ENCODE data around the gene ASIC5.

ASIC5 gene

GRCh38 chr4:155889946-155890345, 23.9 kb upstream of the ASIC5 start:
- no peaks in the 10 kb centered on the region for H3K36me3 Mint-ChIP-seq (ENCODE audit: low read depth)
- H3K9me3 Mint-ChIP-seq = no peaks in the 10 kb centered on the region
- peaks cover 30% of the 10 kb centered on the region for H3K27me3 Mint-ChIP-seq
- no peak overlapping the region for H3K27ac Mint-ChIP-seq
- no peak for DNase-seq
- no peaks in the 10 kb centered on the region for H3K4me1 Mint-ChIP-seq (ENCODE audit: low read depth)
- no peak overlapping the region for H3K4me3 Mint-ChIP-seq

GRCh38 chr4:155889031-155889793, 23.1 kb upstream of the ASIC5 start:
- Mint-ChIP-seq H3K9me3 (no peaks in the 10 kb centered on the region), H3K4me3 (no peak overlapping the region), H3K36me3 (ENCODE audit: low read depth) (no peaks in the 10 kb centered on the region), H3K27me3 (peaks cover 30% of the 10 kb centered on the region), H3K4me1 (ENCODE audit: low read depth) (no peaks in the 10 kb centered on the region), H3K27ac (no peak overlapping the region)
- no peak for DNase-seq

GRCh38 chr4:155887847-155888570, 21.9 kb upstream of the ASIC5 start:
- H3K4me1 Mint-ChIP-seq (ENCODE audit: low read depth) = no peaks in the 10 kb centered on the region
- peaks cover 24% of the 10 kb centered on the region for H3K27me3 Mint-ChIP-seq
- H3K4me3 Mint-ChIP-seq = no peak overlapping the region
- H3K36me3 Mint-ChIP-seq (ENCODE audit: low read depth) = no peaks in the 10 kb centered on the region
- DNase-seq = no peak
- no peak overlapping the region for H3K27ac Mint-ChIP-seq
- no peaks in the 10 kb centered on the region for H3K9me3 Mint-ChIP-seq

- H3K9me3 Mint-ChIP-seq = no peaks in the 10 kb centered on the region
These were observed 21.0 kb upstream of the ASIC5 start for GRCh38 chr4:155887045-155887444.

GRCh38 chr4:155885666-155886065, 19.6 kb upstream of the ASIC5 start:
- Mint-ChIP-seq H3K27ac (no peak overlapping the region), H3K9me3 (no peaks in the 10 kb centered on the region), H3K4me1 (ENCODE audit: low read depth) (no peaks in the 10 kb centered on the region), H3K36me3 (ENCODE audit: low read depth) (no peaks in the 10 kb centered on the region), H3K4me3 (no peak overlapping the region), H3K27me3 (peaks cover 8% of the 10 kb centered on the region)
- no peak for DNase-seq

More at GRCh38 chr4:155887045-155887444, 21.0 kb upstream of the ASIC5 start:
- no peaks in the 10 kb centered on the region for H3K36me3 Mint-ChIP-seq (ENCODE audit: low read depth)
- no peak for DNase-seq
- peaks cover 19% of the 10 kb centered on the region for H3K27me3 Mint-ChIP-seq
- no peak overlapping the region for H3K27ac Mint-ChIP-seq
- no peaks in the 10 kb centered on the region for H3K4me1 Mint-ChIP-seq (ENCODE audit: low read depth)
- no peak overlapping the region for H3K4me3 Mint-ChIP-seq

GRCh38 chr4:155883895-155884294, 17.8 kb upstream of the ASIC5 start:
- H3K4me3 Mint-ChIP-seq = no peak overlapping the region
- no peak for DNase-seq
- no peaks in the 10 kb centered on the region for H3K9me3 Mint-ChIP-seq
- H3K27ac Mint-ChIP-seq = no peak overlapping the region
- no peaks in the 10 kb centered on the region for H3K36me3 Mint-ChIP-seq (ENCODE audit: low read depth)
- no peaks in the 10 kb centered on the region for H3K4me1 Mint-ChIP-seq (ENCODE audit: low read depth)
- H3K27me3 Mint-ChIP-seq = peaks cover 3% of the 10 kb centered on the region

GRCh38 chr4:155881555-155881954, 15.5 kb upstream of the ASIC5 start:
- H3K4me1 Mint-ChIP-seq (ENCODE audit: low read depth) = no peaks in the 10 kb centered on the region
- DNase-seq = no peak
- H3K27me3 Mint-ChIP-seq = peaks cover 3% of the 10 kb centered on the region
- no peaks in the 10 kb centered on the region for H3K9me3 Mint-ChIP-seq
- H3K36me3 Mint-ChIP-seq (ENCODE audit: low read depth) = no peaks in the 10 kb centered on the region
- no peak overlapping the region for H3K4me3 Mint-ChIP-seq
- H3K27ac Mint-ChIP-seq = no peak overlapping the region

GRCh38 chr4:155879767-155880166, 13.7 kb upstream of the ASIC5 start:
- H3K9me3 Mint-ChIP-seq = no peaks in the 10 kb centered on the region
- no peaks in the 10 kb centered on the region for H3K27me3 Mint-ChIP-seq
- DNase-seq = no peak
- no peak overlapping the region for H3K27ac Mint-ChIP-seq
- no peak overlapping the region for H3K4me3 Mint-ChIP-seq
- H3K36me3 Mint-ChIP-seq (ENCODE audit: low read depth) = no peaks in the 10 kb centered on the region
- no peaks in the 10 kb centered on the region for H3K4me1 Mint-ChIP-seq (ENCODE audit: low read depth)

- H3K36me3 Mint-ChIP-seq (ENCODE audit: low read depth) = no peaks in the 10 kb centered on the region
- H3K4me1 Mint-ChIP-seq (ENCODE audit: low read depth) = no peaks in the 10 kb centered on the region
- H3K9me3 Mint-ChIP-seq = peaks cover 2% of the 10 kb centered on the region
- no peak overlapping the region for H3K4me3 Mint-ChIP-seq
- DNase-seq = no peak
- H3K27me3 Mint-ChIP-seq = no peaks in the 10 kb centered on the region
- no peak overlapping the region for H3K27ac Mint-ChIP-seq
These were observed 12.5 kb upstream of the ASIC5 start for GRCh38 chr4:155878611-155879010.

GRCh38 chr4:155877971-155878370, 11.9 kb upstream of the ASIC5 start:
- Mint-ChIP-seq H3K36me3 (ENCODE audit: low read depth) (no peaks in the 10 kb centered on the region), H3K4me1 (ENCODE audit: low read depth) (no peaks in the 10 kb centered on the region), H3K27me3 (no peaks in the 10 kb centered on the region), H3K9me3 (peaks cover 2% of the 10 kb centered on the region), H3K27ac (no peak overlapping the region), H3K4me3 (no peak overlapping the region)
- DNase-seq = no peak

- H3K9me3 Mint-ChIP-seq = peaks cover 2% of the 10 kb centered on the region
- H3K27ac Mint-ChIP-seq = no peak overlapping the region
- no peak for DNase-seq
- H3K4me3 Mint-ChIP-seq = no peak overlapping the region
- H3K36me3 Mint-ChIP-seq (ENCODE audit: low read depth) = no peaks in the 10 kb centered on the region
- H3K4me1 Mint-ChIP-seq (ENCODE audit: low read depth) = no peaks in the 10 kb centered on the region
- H3K27me3 Mint-ChIP-seq = no peaks in the 10 kb centered on the region
These were observed 9.8 kb upstream of the ASIC5 start for GRCh38 chr4:155875878-155876277.

GRCh38 chr4:155855897-155856296, 10.2 kb downstream of the ASIC5 start:
- Mint-ChIP-seq H3K36me3 (ENCODE audit: low read depth) (no peaks in the 10 kb centered on the region), H3K27ac (no peak overlapping the region), H3K4me3 (no peak overlapping the region), H3K4me1 (ENCODE audit: low read depth) (no peaks in the 10 kb centered on the region), H3K27me3 (peaks cover 4% of the 10 kb centered on the region), H3K9me3 (no peaks in the 10 kb centered on the region)
- DNase-seq = no peak

GRCh38 chr4:155854582-155855226, 11.4 kb downstream of the ASIC5 start:
- no peak for DNase-seq

GRCh38 chr4:155853189-155853588, 12.9 kb downstream of the ASIC5 start:
- Mint-ChIP-seq H3K36me3 (ENCODE audit: low read depth) (no peaks in the 10 kb centered on the region), H3K4me1 (ENCODE audit: low read depth) (no peaks in the 10 kb centered on the region), H3K9me3 (no peaks in the 10 kb centered on the region), H3K27me3 (peaks cover 4% of the 10 kb centered on the region), H3K4me3 (no peak overlapping the region), H3K27ac (no peak overlapping the region)
- DNase-seq = no peak

More at GRCh38 chr4:155854582-155855226, 11.4 kb downstream of the ASIC5 start:
- Mint-ChIP-seq H3K4me1 (ENCODE audit: low read depth) (no peaks in the 10 kb centered on the region), H3K36me3 (ENCODE audit: low read depth) (no peaks in the 10 kb centered on the region), H3K27ac (no peak overlapping the region), H3K4me3 (no peak overlapping the region), H3K27me3 (peaks cover 4% of the 10 kb centered on the region), H3K9me3 (no peaks in the 10 kb centered on the region)

GRCh38 chr4:155849042-155849441, 17.0 kb downstream of the ASIC5 start:
- Mint-ChIP-seq H3K36me3 (ENCODE audit: low read depth) (no peaks in the 10 kb centered on the region), H3K27me3 (peaks cover 2% of the 10 kb centered on the region), H3K9me3 (no peaks in the 10 kb centered on the region), H3K27ac (no peak overlapping the region), H3K4me3 (no peak overlapping the region), H3K4me1 (ENCODE audit: low read depth) (no peaks in the 10 kb centered on the region)
- no peak for DNase-seq

Measured in activated T-cell treated with anti-CD3 and anti-CD28 coated beads, Interleukin-2, amount 50 U/mL, for 24 hours (primary cell).